Vagina (tissue), 2 donors: ENCODE results near the gene CCDC32.

Source experiments
- POLR2A ChIP-seq, 2 donors: fragments of 450-650 bp; IDR thresholded peaks; one replicate each; pipeline ENCODE4 v1.6.1; 2017; ENCODE audit warnings: antibody characterized with exemption in 2 of 2, mild to moderate bottlenecking in 2 of 2, moderate library complexity in 2 of 2
- POLR2AphosphoS5 ChIP-seq, 2 donors: sonication (generic); formaldehyde crosslinking; IDR thresholded peaks; one replicate each; pipeline ENCODE4 v1.9.0; 2017; ENCODE audit warnings: antibody characterized with exemption in 2 of 2, mild to moderate bottlenecking in 2 of 2, low read depth in 1 of 2; ENCODE audit not compliant: insufficient read depth in 1 of 2
- TF ChIP-seq, protein P1 (sequence below), 3 experiments: fragments of 450-650 bp in 2 of 3; fragments of 200-600 bp in 1 of 3; sonication (generic) in 1 of 3; IDR thresholded peaks; one replicate each; pipeline ENCODE4 v1.5.1; 2017 to 2019; ENCODE audit warnings: antibody characterized with exemption in 3 of 3, mild to moderate bottlenecking in 2 of 3, moderate library complexity in 2 of 3

DNA sequence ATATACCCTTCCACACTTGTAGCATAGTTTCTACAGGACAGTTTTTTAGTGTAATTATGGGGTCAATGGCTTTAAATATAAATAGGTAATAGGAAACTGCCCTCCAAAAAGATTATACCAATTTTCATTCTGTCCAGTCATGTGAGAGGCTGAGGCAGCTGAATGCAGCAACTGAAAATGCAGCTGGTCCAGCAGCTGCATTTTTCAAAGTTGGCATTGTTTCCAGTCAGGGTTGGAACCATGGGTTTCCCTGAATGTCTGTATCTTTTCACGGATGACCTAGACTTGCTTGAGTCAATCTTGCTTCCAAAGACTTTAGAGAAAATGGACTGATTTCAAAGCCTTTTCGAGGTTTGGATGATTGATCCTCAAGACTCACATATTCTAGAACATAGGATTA lies 19.3 kb upstream of the CCDC32 start:
- TF ChIP-seq, protein P1, sequence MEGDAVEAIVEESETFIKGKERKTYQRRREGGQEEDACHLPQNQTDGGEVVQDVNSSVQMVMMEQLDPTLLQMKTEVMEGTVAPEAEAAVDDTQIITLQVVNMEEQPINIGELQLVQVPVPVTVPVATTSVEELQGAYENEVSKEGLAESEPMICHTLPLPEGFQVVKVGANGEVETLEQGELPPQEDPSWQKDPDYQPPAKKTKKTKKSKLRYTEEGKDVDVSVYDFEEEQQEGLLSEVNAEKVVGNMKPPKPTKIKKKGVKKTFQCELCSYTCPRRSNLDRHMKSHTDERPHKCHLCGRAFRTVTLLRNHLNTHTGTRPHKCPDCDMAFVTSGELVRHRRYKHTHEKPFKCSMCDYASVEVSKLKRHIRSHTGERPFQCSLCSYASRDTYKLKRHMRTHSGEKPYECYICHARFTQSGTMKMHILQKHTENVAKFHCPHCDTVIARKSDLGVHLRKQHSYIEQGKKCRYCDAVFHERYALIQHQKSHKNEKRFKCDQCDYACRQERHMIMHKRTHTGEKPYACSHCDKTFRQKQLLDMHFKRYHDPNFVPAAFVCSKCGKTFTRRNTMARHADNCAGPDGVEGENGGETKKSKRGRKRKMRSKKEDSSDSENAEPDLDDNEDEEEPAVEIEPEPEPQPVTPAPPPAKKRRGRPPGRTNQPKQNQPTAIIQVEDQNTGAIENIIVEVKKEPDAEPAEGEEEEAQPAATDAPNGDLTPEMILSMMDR (IDR thresholded peaks at IDR 0.05) = no peak
- TF ChIP-seq POLR2A (IDR thresholded peaks at IDR 0.05) = no peak
- TF ChIP-seq POLR2AphosphoS5 (IDR thresholded peaks at IDR 0.05; ENCODE audit: insufficient read depth in 1 of 2, low read depth in 1 of 2) = no peak
